GM23248 (cell line): ENCODE results near the gene KLHL36. TPM values are rescaled to one million over a fixed set of nuclear protein-coding genes. Genes with fewer than 3 reads are reported as not detected.

Experiments
- DNase-seq: peaks from one replicate; pipeline ENCODE4 v3.0.0-alpha.2; 2015
- H2AFZ ChIP-seq: fragments of 200-600 bp; sonication (generic); 2 replicates; pipeline ENCODE4 v1.6.1; 2016; ENCODE audit warnings: antibody characterized with exemption
- H3F3A ChIP-seq: fragments of 200-600 bp; sonication (generic); 2 replicates; pipeline ENCODE4 v1.6.1; 2016; ENCODE audit warnings: mild to moderate bottlenecking, antibody characterized with exemption, mixed run types; ENCODE audit not compliant: insufficient read depth
- H3K27ac ChIP-seq: fragments of 200-600 bp; sonication (generic); 2 replicates; pipeline ENCODE4 v1.5.1; 2016; ENCODE audit warnings: mild to moderate bottlenecking
- H3K27me3 ChIP-seq: fragments of 200-600 bp; sonication (generic); replicated peaks from 2 replicates; pipeline ENCODE4 v1.6.1; 2016; ENCODE audit warnings: mild to moderate bottlenecking; ENCODE audit not compliant: insufficient read depth
- H3K36me3 ChIP-seq: fragments of 200-600 bp; sonication (generic); 2 replicates; pipeline ENCODE4 v1.6.1; 2016; ENCODE audit warnings: low read depth, mild to moderate bottlenecking
- H3K4me1 ChIP-seq: fragments of 200-600 bp; sonication (generic); 2 replicates; pipeline ENCODE4 v1.6.1; 2016; ENCODE audit warnings: mild to moderate bottlenecking; ENCODE audit not compliant: insufficient read depth
- H3K4me2 ChIP-seq: fragments of 200-600 bp; sonication (generic); one replicate; pipeline ENCODE4 v1.6.1; 2016; ENCODE audit warnings: mild to moderate bottlenecking; ENCODE audit not compliant: unreplicated experiment
- H3K4me3 ChIP-seq: fragments of 200-600 bp; sonication (generic); 2 replicates; pipeline ENCODE4 v1.5.1; 2016; ENCODE audit warnings: mild to moderate bottlenecking
- H3K79me2 ChIP-seq: fragments of 200-600 bp; sonication (generic); 2 replicates; pipeline ENCODE4 v1.6.1; 2016; ENCODE audit warnings: mild to moderate bottlenecking; ENCODE audit not compliant: insufficient read depth
- H3K9ac ChIP-seq: fragments of 200-600 bp; sonication (generic); 2 replicates; pipeline ENCODE4 v1.6.1; 2016; ENCODE audit warnings: mild to moderate bottlenecking
- H3K9me2 ChIP-seq: fragments of 200-600 bp; sonication (generic); 2 replicates; pipeline ENCODE4 v1.6.1; 2016; ENCODE audit warnings: mixed run types, mild to moderate bottlenecking, moderate library complexity; ENCODE audit not compliant: insufficient read depth
- H3K9me3 ChIP-seq: fragments of 200-600 bp; sonication (generic); one replicate; pipeline ENCODE4 v1.6.1; 2017; ENCODE audit warnings: low read depth
- H4K20me1 ChIP-seq: fragments of 200-600 bp; sonication (generic); 2 replicates; pipeline ENCODE4 v1.6.0; 2016; ENCODE audit not compliant: insufficient read depth
- EZH2 ChIP-seq: fragments of 200-600 bp; sonication (generic); IDR thresholded peaks from 2 replicates; pipeline ENCODE4 v1.6.1; 2018; ENCODE audit warnings: antibody characterized with exemption, mild to moderate bottlenecking; ENCODE audit not compliant: insufficient read depth, poor library complexity, severe bottlenecking
- EZH2phosphoT487 ChIP-seq: fragments of 200-600 bp; sonication (generic); IDR thresholded peaks from 2 replicates; pipeline ENCODE4 v1.6.1; 2018; ENCODE audit warnings: antibody characterized with exemption, moderate library complexity, mild to moderate bottlenecking, low read depth; ENCODE audit not compliant: insufficient read depth
- WGBS, 2 experiments: methylation state at CpG; one replicate each; pipeline ENCODE4 v1.1.6; 2015 to 2017; ENCODE audit warnings: low lambda C conversion rate in 2 of 2, low coverage in 1 of 2; ENCODE audit errors: missing lambda C conversion rate in 2 of 2; 5-methylcytosine and 5-hydroxymethylcytosine counted together
- in situ Hi-C: fragments of 300-500 bp; cut with MboI; formaldehyde crosslinking; loops from 2 replicates; pipeline ENCODE4 v1.15.0; 2020
- polyA plus RNA-seq: library from polyadenylated mRNA; unstranded; fragments of >200 nt; fragmentation: Nextera tagmentation; extraction: Ambion mirVana; gene quantifications from 2 replicates; pipeline ENCODE4 v1.2.1, GENCODE V29; 2016
- total RNA-seq: library from RNA; depleted of rRNA; stranded (reverse); fragments of >200 nt; shearing (Covaris generic); gene quantifications from 2 replicates; pipeline ENCODE4 v1.2.3, GENCODE V29; 2014

KLHL36 gene
- total and polyA plus RNA-seq, 2 experiments from 2014 or later = 18.1 to 83.9 TPM

- no peaks in the 10 kb centered on the region for H3K27me3 ChIP-seq
- H3K9ac ChIP-seq = no peak overlapping the region
- H4K20me1 ChIP-seq = no peaks in the 10 kb centered on the region
- in situ Hi-C loops = no loop called here
- H3K4me1 ChIP-seq = no peaks in the 10 kb centered on the region
- H3K4me2 ChIP-seq = no peak overlapping the region
- no peak overlapping the region for H3K27ac ChIP-seq
- H3F3A ChIP-seq = no peaks in the 10 kb centered on the region
- no peak overlapping the region for H3K4me3 ChIP-seq
- no peaks in the 10 kb centered on the region for H3K36me3 ChIP-seq
- H3K9me3 ChIP-seq = no peaks in the 10 kb centered on the region
- no peak for DNase-seq
- H2AFZ ChIP-seq = 0 out of 2 replicates have a peak overlapping the region, but pooled peaks have one; percentile 21
- TF ChIP-seq EZH2phosphoT487 (no peak), EZH2 (no peak)
- no peaks in the 10 kb centered on the region for H3K79me2 ChIP-seq
- WGBS, 2 experiments = 11 to 15% methylated on average over 8 of the region's 8 CpGs
- H3K9me2 ChIP-seq = no peaks in the 10 kb centered on the region
These were observed 12.6 kb upstream of the KLHL36 start for GRCh38 chr16:84635702-84636101.

GRCh38 chr16:84637709-84638108 lies 10.6 kb upstream of the KLHL36 start:
- Histone ChIP-seq H3K9ac (no peak overlapping the region), H3K4me2 (no peak overlapping the region), H4K20me1 (no peaks in the 10 kb centered on the region), H3K27ac (no peak overlapping the region), H3K79me2 (no peaks in the 10 kb centered on the region), H3K9me2 (no peaks in the 10 kb centered on the region), H2AFZ (no peak overlapping the region), H3K36me3 (no peaks in the 10 kb centered on the region), H3F3A (no peaks in the 10 kb centered on the region; the same call in 1 of the 2 replicates), H3K4me1 (peaks cover 5% of the 10 kb centered on the region), H3K27me3 (no peaks in the 10 kb centered on the region), H3K4me3 (no peak overlapping the region), H3K9me3 (no peaks in the 10 kb centered on the region)
- DNase-seq = no peak
- 88 to 93% methylated on average over 4 of the region's 4 CpGs for WGBS, 2 experiments
- in situ Hi-C loops = no loop called here
- TF ChIP-seq EZH2phosphoT487 (no peak), EZH2 (no peak)

- Histone ChIP-seq H3K27ac (no peak overlapping the region), H3K4me3 (no peak overlapping the region), H4K20me1 (no peaks in the 10 kb centered on the region), H3K9me3 (no peaks in the 10 kb centered on the region), H3K27me3 (no peaks in the 10 kb centered on the region), H3K36me3 (no peaks in the 10 kb centered on the region), H2AFZ (no peak overlapping the region), H3K79me2 (no peaks in the 10 kb centered on the region), H3F3A (no peaks in the 10 kb centered on the region; the same call in 1 of the 2 replicates), H3K9me2 (no peaks in the 10 kb centered on the region), H3K4me2 (no peak overlapping the region), H3K9ac (no peak overlapping the region), H3K4me1 (peaks cover 10% of the 10 kb centered on the region)
- WGBS, 2 experiments = 93 to 95% methylated on average over 8 of the region's 8 CpGs
- TF ChIP-seq EZH2phosphoT487 (no peak), EZH2 (no peak)
- in situ Hi-C loops = no loop called here
- DNase-seq = no peak
These were observed 10.0 kb upstream of the KLHL36 start for GRCh38 chr16:84638231-84638806.

GRCh38 chr16:84640145-84640544 lies 8.2 kb upstream of the KLHL36 start:
- DNase-seq = no peak
- Histone ChIP-seq H3K4me1 (peaks cover 23% of the 10 kb centered on the region), H3K79me2 (no peaks in the 10 kb centered on the region), H3K27ac (no peak overlapping the region), H3K9me3 (no peaks in the 10 kb centered on the region), H2AFZ (no peak overlapping the region), H4K20me1 (no peaks in the 10 kb centered on the region), H3K9me2 (no peaks in the 10 kb centered on the region), H3K36me3 (no peaks in the 10 kb centered on the region), H3F3A (peaks cover 7% of the 10 kb centered on the region), H3K4me3 (no peak overlapping the region), H3K27me3 (no peaks in the 10 kb centered on the region), H3K9ac (no peak overlapping the region), H3K4me2 (no peak overlapping the region)
- WGBS, 2 experiments = 96 to 98% methylated on average over 5 of the region's 5 CpGs
- TF ChIP-seq EZH2phosphoT487 (no peak), EZH2 (no peak)
- in situ Hi-C loops = no loop called here
